Loucy (cell line): ENCODE data around the gene C2orf69.

Experiments used
- CTCF ChIP-seq: fragments of 200-600 bp; sonication (generic); conservative IDR thresholded peaks from 2 replicates; pipeline ENCODE4 v1.5.1; 2014; ENCODE audit warnings: mild to moderate bottlenecking, antibody characterized with exemption, low read length
- EZH2phosphoT487 ChIP-seq: fragments of 200-600 bp; IDR thresholded peaks from 2 replicates; pipeline ENCODE4 v1.6.1; 2018; ENCODE audit warnings: antibody characterized with exemption, mild to moderate bottlenecking, moderate library complexity, borderline replicate concordance

GRCh38 chr2:199958014-199958413 is 46.9 kb downstream of the C2orf69 start:
- no peak for TF ChIP-seq CTCF
- no peak for TF ChIP-seq EZH2phosphoT487
